ENCODE measurements around the gene ARG1.

The ARG1 gene

DNA sequence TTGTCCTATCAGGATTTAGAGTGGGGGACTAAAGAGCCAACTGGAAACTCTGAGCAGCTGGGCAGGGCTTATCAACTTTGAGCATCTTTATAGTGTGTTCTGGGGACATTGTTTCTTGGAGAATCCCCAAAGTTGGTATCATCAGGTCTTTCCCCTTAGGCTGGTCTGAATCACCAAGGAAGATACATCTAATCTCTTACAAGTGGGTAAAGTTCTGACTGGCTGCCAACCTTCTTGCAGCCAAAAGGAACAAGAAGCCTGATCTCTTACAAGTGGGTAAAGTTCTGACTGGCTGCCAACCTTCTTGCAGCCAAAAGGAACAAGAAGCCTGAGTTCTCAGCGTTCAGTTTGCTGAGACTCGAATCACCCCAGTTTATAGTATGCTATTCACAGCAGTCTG lies 56.6 kb downstream of the ARG1 start:
- TF ChIP-seq CTCF (IDR thresholded peaks at IDR 0.05; ENCODE audit: low read depth, low read length, missing control alignments) = no peak
- H3K4me3 ChIP-seq (ENCODE audit: low read depth, low read length) = no peak overlapping the region
- in situ Hi-C loops (cut with HindIII; ENCODE audit: low sequenced_read_pairs) = no loop called here
- no peak for DNase-seq (ENCODE audit: low read depth)

DNA sequence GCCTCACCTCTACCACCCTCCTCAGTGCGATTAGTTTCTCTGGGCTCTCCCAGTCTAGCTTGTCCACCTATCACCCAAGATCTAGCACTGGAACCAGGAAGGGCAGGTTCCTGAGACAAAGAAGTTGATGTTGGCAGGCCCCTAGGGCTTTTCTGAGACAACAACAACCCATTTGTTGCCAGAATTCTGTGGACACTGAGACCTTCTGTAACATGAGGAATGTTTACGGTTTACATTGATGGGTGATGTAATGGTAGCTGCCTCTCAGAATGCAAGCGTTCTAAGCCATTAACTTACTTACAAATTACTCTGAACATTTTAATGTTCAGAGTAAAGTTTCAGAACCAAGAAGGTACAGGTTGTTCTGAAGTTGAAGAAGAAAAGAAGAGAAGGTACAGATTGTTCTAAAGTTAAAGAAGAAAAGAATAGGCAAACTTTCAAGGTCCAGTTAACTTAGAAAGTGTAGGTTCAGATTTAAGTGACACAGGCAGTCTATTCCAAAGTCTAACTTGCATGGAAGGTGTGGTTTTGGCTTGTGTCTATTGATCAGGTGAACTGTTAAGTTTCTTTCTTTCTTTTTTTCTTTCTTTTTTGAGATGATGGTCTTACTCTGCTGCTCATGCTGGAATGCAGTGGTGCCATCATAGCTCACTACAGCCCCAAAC lies 58.7 kb downstream of the ARG1 start:
- DNase-seq (ENCODE audit: low read depth) = no peak
- TF ChIP-seq CTCF (IDR thresholded peaks at IDR 0.05; ENCODE audit: low read depth, low read length, missing control alignments) = no peak
- in situ Hi-C loops (cut with HindIII; ENCODE audit: low sequenced_read_pairs) = no loop called here
- no peak overlapping the region for H3K4me3 ChIP-seq (ENCODE audit: low read depth, low read length)

All from astrocyte of the cerebellum (primary cell).